Gastrocnemius medialis (tissue), 4 donors: ENCODE measurements around the gene UTP18.
"Not testable (repeated sequence)": the region's sequence is repeated elsewhere in the genome, so short reads cannot be mapped to it uniquely, and the experiment has no call there.

Source experiments
- CTCF ChIP-seq, 5 experiments: fragments of 450-650 bp in 3 of 5; fragments of 200-600 bp in 2 of 5; sonication (generic) in 2 of 5; IDR thresholded peaks in 4 of 5; conservative IDR thresholded peaks in 1 of 5; 1 replicate in 4 of 5; 2 replicates in 1 of 5; pipeline ENCODE4 v1.5.1; 2016 to 2019; ENCODE audit warnings: antibody characterized with exemption in 5 of 5, mild to moderate bottlenecking in 3 of 5, moderate library complexity in 3 of 5
- POLR2A ChIP-seq, 2 donors: fragments of 450-650 bp; IDR thresholded peaks; one replicate each; pipeline ENCODE4 v1.6.1; 2017; ENCODE audit warnings: antibody characterized with exemption in 2 of 2, mild to moderate bottlenecking in 2 of 2, moderate library complexity in 2 of 2

- TF ChIP-seq POLR2A (IDR thresholded peaks at IDR 0.05); CTCF (IDR thresholded peaks at IDR 0.05 in 4 of 5, conservative IDR thresholded peaks at IDR 0.05 in 1 of 5): not testable (repeated sequence)
Measured at GRCh38 chr17:51264466-51264865, 4.1 kb downstream of the UTP18 start.
